ENCODE data around the gene IFIT5. TPM values are rescaled to one million over a fixed set of nuclear protein-coding genes. Genes with fewer than 3 reads are reported as not detected.

Gene IFIT5
- total RNA-seq, 2 experiments from 2014 or later, result 25.2 to 25.9 TPM

GRCh38 chr10:89414879-89415821 is 782 bp downstream of the IFIT5 start:
- POLR2A ChIA-PET, result interaction anchor here (0.7 to 4.3 kb wide), 22 partner anchors 9 to 1552 kb away, joined by 3 to 123 read pairs (median 6); partner anchors contain the start of genes IFIT1, IFIT2, KIF20B and KLLN
- H3K9me3 ChIP-seq (ENCODE audit: control insufficient read depth in 1 of 2, insufficient read depth in 1 of 2, low read length in 2 of 2), result peaks cover 0 to 5% of the 10 kb centered on the region in 2 experiments
- peak overlapping the region; percentile 86 to 92 for H3K27ac ChIP-seq (ENCODE audit: low read depth in 1 of 2, low read length in 2 of 2)
- DNase-seq (peak; percentile 18 to 78 (median 38)), ATAC-seq (ENCODE audit: poor library complexity) (peak; percentile 51)
- H3K36me3 ChIP-seq (ENCODE audit: insufficient read depth, low read length), result peaks cover 19% of the 10 kb centered on the region
- H3K27me3 ChIP-seq (ENCODE audit: control insufficient read depth in 1 of 2, insufficient read depth in 2 of 2, low read length in 2 of 2), result no peaks in the 10 kb centered on the region
- H3K4me1 Mint-ChIP-seq (ENCODE audit: low read depth), result peaks cover 81% of the 10 kb centered on the region
- TF ChIP-seq, protein P1, sequence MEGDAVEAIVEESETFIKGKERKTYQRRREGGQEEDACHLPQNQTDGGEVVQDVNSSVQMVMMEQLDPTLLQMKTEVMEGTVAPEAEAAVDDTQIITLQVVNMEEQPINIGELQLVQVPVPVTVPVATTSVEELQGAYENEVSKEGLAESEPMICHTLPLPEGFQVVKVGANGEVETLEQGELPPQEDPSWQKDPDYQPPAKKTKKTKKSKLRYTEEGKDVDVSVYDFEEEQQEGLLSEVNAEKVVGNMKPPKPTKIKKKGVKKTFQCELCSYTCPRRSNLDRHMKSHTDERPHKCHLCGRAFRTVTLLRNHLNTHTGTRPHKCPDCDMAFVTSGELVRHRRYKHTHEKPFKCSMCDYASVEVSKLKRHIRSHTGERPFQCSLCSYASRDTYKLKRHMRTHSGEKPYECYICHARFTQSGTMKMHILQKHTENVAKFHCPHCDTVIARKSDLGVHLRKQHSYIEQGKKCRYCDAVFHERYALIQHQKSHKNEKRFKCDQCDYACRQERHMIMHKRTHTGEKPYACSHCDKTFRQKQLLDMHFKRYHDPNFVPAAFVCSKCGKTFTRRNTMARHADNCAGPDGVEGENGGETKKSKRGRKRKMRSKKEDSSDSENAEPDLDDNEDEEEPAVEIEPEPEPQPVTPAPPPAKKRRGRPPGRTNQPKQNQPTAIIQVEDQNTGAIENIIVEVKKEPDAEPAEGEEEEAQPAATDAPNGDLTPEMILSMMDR (IDR thresholded peaks at IDR 0.05), result no peak
- CTCF ChIA-PET, result interaction anchor here (1.1 to 1.4 kb wide), 2 partner anchors 11 to 163 kb away, joined by 3 to 4 read pairs; partner anchors contain the start of gene LIPA
- H3K4me3 ChIP-seq (ENCODE audit: low read length), result peak overlapping the region; percentile 89
- intact Hi-C loops (cut with DNase I, micrococcal nuclease), result loop anchor here (1.0 to 10.0 kb wide), 8 partner anchors 23 to 420 kb away; partner anchors contain the start of genes IFIT2 (in 2 of the 2), FAS (in 1 of the 2), IFIT1 (in 1 of the 2) and KIF20B (in 1 of the 2)
- peak overlapping the region; percentile 96 for H3K4me3 Mint-ChIP-seq
- peak overlapping the region; percentile 99 for H3K27ac Mint-ChIP-seq
- no peaks in the 10 kb centered on the region for H3K9me3 Mint-ChIP-seq
- H3K4me1 ChIP-seq (ENCODE audit: insufficient read depth, low read length), result peaks cover 45% of the 10 kb centered on the region
- H3K36me3 Mint-ChIP-seq (ENCODE audit: low read depth), result peaks cover 41% of the 10 kb centered on the region
- H3K27me3 Mint-ChIP-seq, result no peaks in the 10 kb centered on the region

GRCh38 chr10:89416465-89416864 is 2.1 kb downstream of the IFIT5 start:
- intact Hi-C loops (cut with DNase I, micrococcal nuclease), result loop anchor here (10.0 kb wide), 2 partner anchors 162 to 422 kb away; partner anchors contain the start of genes FAS (in 1 of the 2) and LIPA (in 1 of the 2)
- H3K27ac Mint-ChIP-seq, result peak overlapping the region; percentile 99
- H3K4me1 Mint-ChIP-seq (ENCODE audit: low read depth), result peaks cover 80% of the 10 kb centered on the region
- Histone ChIP-seq H3K4me3 (ENCODE audit: low read length) (no peak overlapping the region), H3K4me1 (ENCODE audit: insufficient read depth, low read length) (peaks cover 41% of the 10 kb centered on the region), H3K36me3 (ENCODE audit: insufficient read depth, low read length) (peaks cover 32% of the 10 kb centered on the region), H3K9me3 (ENCODE audit: control insufficient read depth in 1 of 2, insufficient read depth in 1 of 2, low read length in 2 of 2) (peaks cover 0 to 5% of the 10 kb centered on the region in 2 experiments), H3K27me3 (ENCODE audit: control insufficient read depth in 1 of 2, insufficient read depth in 2 of 2, low read length in 2 of 2) (no peaks in the 10 kb centered on the region), H3K27ac (ENCODE audit: low read depth in 1 of 2, low read length in 2 of 2) (no peak overlapping the region)
- TF ChIP-seq, protein P1 (IDR thresholded peaks at IDR 0.05), result no peak
- DNase-seq (no peak), ATAC-seq (ENCODE audit: poor library complexity) (no peak)
- H3K36me3 Mint-ChIP-seq (ENCODE audit: low read depth), result peaks cover 53% of the 10 kb centered on the region
- no peaks in the 10 kb centered on the region for H3K9me3 Mint-ChIP-seq
- H3K4me3 Mint-ChIP-seq, result peak overlapping the region; percentile 96
- ChIA-PET CTCF (no interaction called here), POLR2A (interaction anchor here (0.5 to 2.9 kb wide), 5 partner anchors 8 to 552 kb away, joined by 3 to 15 read pairs (median 4); partner anchors contain the start of gene IFIT1)
- H3K27me3 Mint-ChIP-seq, result no peaks in the 10 kb centered on the region

GRCh38 chr10:89419548-89419947 is 5.2 kb downstream of the IFIT5 start:
- intact Hi-C loops (cut with DNase I, micrococcal nuclease), result loop anchor here (10.0 kb wide), 2 partner anchors 165 to 425 kb away; partner anchors contain the start of genes FAS (in 1 of the 2) and LIPA (in 1 of the 2)
- H3K36me3 Mint-ChIP-seq (ENCODE audit: low read depth), result peaks cover 48% of the 10 kb centered on the region
- no peaks in the 10 kb centered on the region for H3K27me3 Mint-ChIP-seq
- TF ChIP-seq, protein P1 (IDR thresholded peaks at IDR 0.05), result peak; percentile 31
- Histone ChIP-seq H3K27ac (ENCODE audit: low read depth in 1 of 2, low read length in 2 of 2) (no peak overlapping the region), H3K4me1 (ENCODE audit: insufficient read depth, low read length) (peaks cover 27% of the 10 kb centered on the region), H3K4me3 (ENCODE audit: low read length) (no peak overlapping the region), H3K27me3 (ENCODE audit: control insufficient read depth in 1 of 2, insufficient read depth in 2 of 2, low read length in 2 of 2) (no peaks in the 10 kb centered on the region), H3K9me3 (ENCODE audit: control insufficient read depth in 1 of 2, insufficient read depth in 1 of 2, low read length in 2 of 2) (no peaks in the 10 kb centered on the region), H3K36me3 (ENCODE audit: insufficient read depth, low read length) (peaks cover 34% of the 10 kb centered on the region)
- ATAC-seq (ENCODE audit: poor library complexity) (peak; percentile 28), DNase-seq (peak in 4 of 14 experiments; percentile 21 to 78 (median 60))
- peak overlapping the region; percentile 63 for H3K4me3 Mint-ChIP-seq
- POLR2A ChIA-PET, result interaction anchor here (1.2 to 3.6 kb wide), 3 partner anchors 117 to 224 kb away, joined by 4 to 14 read pairs (median 11); partner anchors contain the start of genes IFIT2 and LIPA
- peak overlapping the region; percentile 75 for H3K27ac Mint-ChIP-seq
- peaks cover 60% of the 10 kb centered on the region for H3K4me1 Mint-ChIP-seq (ENCODE audit: low read depth)
- CTCF ChIA-PET, result interaction anchor here (0.9 to 1.9 kb wide), 3 partner anchors 10 to 25 kb away, joined by 3 to 5 read pairs (median 3); no protein-coding TSS in a partner anchor
- no peaks in the 10 kb centered on the region for H3K9me3 Mint-ChIP-seq
